Fibroblast of lung (primary cell): ENCODE data around the gene AVP.

ENCODE experiments used
- EZH2 ChIP-seq: IDR thresholded peaks from 2 replicates; pipeline ENCODE4 v1.5.1; 2012; ENCODE audit warnings: low read length, control low read depth, mild to moderate bottlenecking; ENCODE audit errors: missing control alignments
- TF ChIP-seq, protein P1 (sequence below), 2 donors: IDR thresholded peaks in 1 of 2; conservative IDR thresholded peaks in 1 of 2; 1 replicate in 1 of 2; 2 replicates in 1 of 2; pipeline ENCODE4 v1.5.1; 2011 to 2012; ENCODE audit warnings: low read length in 2 of 2, control low read depth in 1 of 2, inconsistent platforms in 1 of 2, low read depth in 1 of 2, mild to moderate bottlenecking in 1 of 2

- TF ChIP-seq, protein P1, sequence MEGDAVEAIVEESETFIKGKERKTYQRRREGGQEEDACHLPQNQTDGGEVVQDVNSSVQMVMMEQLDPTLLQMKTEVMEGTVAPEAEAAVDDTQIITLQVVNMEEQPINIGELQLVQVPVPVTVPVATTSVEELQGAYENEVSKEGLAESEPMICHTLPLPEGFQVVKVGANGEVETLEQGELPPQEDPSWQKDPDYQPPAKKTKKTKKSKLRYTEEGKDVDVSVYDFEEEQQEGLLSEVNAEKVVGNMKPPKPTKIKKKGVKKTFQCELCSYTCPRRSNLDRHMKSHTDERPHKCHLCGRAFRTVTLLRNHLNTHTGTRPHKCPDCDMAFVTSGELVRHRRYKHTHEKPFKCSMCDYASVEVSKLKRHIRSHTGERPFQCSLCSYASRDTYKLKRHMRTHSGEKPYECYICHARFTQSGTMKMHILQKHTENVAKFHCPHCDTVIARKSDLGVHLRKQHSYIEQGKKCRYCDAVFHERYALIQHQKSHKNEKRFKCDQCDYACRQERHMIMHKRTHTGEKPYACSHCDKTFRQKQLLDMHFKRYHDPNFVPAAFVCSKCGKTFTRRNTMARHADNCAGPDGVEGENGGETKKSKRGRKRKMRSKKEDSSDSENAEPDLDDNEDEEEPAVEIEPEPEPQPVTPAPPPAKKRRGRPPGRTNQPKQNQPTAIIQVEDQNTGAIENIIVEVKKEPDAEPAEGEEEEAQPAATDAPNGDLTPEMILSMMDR (conservative IDR thresholded peaks at IDR 0.05 in 1 of 2, IDR thresholded peaks at IDR 0.05 in 1 of 2; ENCODE audit: low read depth in 1 of 2, low read length in 2 of 2): no peak
- no peak for TF ChIP-seq EZH2
These were observed 31.8 kb upstream of the AVP start for GRCh38 chr20:3116341-3116740.
